ENCODE data around the gene GPR150.
A peak's percentile ranks its signal among the peaks of the same experiment; 100 is the strongest.

GPR150 gene

GRCh38 chr5:95654196-95654595 is 34.3 kb downstream of the GPR150 start:
- DNase-seq (ENCODE audit: low spot score) = no peak
- TF ChIP-seq, protein P1, sequence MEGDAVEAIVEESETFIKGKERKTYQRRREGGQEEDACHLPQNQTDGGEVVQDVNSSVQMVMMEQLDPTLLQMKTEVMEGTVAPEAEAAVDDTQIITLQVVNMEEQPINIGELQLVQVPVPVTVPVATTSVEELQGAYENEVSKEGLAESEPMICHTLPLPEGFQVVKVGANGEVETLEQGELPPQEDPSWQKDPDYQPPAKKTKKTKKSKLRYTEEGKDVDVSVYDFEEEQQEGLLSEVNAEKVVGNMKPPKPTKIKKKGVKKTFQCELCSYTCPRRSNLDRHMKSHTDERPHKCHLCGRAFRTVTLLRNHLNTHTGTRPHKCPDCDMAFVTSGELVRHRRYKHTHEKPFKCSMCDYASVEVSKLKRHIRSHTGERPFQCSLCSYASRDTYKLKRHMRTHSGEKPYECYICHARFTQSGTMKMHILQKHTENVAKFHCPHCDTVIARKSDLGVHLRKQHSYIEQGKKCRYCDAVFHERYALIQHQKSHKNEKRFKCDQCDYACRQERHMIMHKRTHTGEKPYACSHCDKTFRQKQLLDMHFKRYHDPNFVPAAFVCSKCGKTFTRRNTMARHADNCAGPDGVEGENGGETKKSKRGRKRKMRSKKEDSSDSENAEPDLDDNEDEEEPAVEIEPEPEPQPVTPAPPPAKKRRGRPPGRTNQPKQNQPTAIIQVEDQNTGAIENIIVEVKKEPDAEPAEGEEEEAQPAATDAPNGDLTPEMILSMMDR (IDR thresholded peaks at IDR 0.05; ENCODE audit: extremely low read depth, missing control alignments) = no peak

DNA sequence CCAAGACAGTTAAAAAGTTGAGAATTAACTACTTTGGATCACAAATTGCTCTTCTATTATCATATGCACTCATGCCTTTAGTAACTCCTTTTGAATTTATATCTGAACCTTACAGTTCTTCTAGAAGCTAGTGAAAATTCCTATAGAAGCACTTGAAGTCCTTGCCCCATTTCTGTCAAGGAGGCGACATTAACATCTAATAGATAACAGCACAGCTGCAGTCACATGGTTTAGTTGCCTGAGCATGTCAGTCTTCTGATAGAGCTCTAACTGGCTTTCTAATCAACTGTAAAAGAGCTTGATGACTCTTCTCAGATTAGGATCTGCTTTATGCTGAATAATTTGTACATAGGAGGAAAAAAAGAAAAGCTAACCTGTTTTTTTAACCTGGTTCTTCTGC is 35.7 kb downstream of the GPR150 start:
- TF ChIP-seq, protein P1 (IDR thresholded peaks at IDR 0.05; ENCODE audit: extremely low read depth, missing control alignments) = no peak
- DNase-seq (ENCODE audit: low spot score) = no peak

GRCh38 chr5:95660060-95660459 is 40.2 kb downstream of the GPR150 start:
- no peak for DNase-seq (ENCODE audit: low spot score)
- TF ChIP-seq, protein P1 (IDR thresholded peaks at IDR 0.05; ENCODE audit: extremely low read depth, missing control alignments) = no peak

- TF ChIP-seq, protein P1 (IDR thresholded peaks at IDR 0.05; ENCODE audit: extremely low read depth, missing control alignments) = no peak
- no peak for DNase-seq (ENCODE audit: low spot score)
Observed at GRCh38 chr5:95662946-95663345, 43.1 kb downstream of the GPR150 start.

DNA sequence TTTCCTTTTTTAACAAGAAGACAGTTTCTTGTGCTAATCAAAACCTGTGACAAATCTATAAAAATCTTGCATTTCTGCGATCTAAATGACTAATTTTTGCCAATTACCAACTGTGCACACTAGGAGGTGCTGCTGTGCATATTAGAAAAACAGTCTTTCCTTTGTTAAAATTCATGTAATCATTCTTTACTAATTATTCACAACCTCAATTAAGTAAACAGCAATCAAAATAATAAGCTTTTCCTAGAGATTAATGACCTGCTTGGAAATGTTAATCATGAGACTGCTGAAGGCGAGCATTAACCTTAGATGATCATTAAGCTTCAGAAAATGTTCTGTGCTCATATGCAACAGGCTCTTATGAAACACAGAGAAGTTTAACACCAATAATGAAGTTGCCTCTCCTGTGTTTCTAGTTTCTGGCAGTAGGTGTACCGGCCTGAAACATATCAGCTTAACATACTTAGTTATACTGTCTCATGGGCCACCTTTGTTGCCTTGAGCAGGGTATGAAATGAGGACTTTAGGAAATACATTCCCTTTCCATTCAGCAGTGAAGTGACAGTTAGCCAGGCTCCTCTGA is 44.4 kb downstream of the GPR150 start:
- peak; percentile 32 for DNase-seq (ENCODE audit: low spot score)
- TF ChIP-seq, protein P1 (IDR thresholded peaks at IDR 0.05; ENCODE audit: extremely low read depth, missing control alignments) = peak; percentile 80

DNA sequence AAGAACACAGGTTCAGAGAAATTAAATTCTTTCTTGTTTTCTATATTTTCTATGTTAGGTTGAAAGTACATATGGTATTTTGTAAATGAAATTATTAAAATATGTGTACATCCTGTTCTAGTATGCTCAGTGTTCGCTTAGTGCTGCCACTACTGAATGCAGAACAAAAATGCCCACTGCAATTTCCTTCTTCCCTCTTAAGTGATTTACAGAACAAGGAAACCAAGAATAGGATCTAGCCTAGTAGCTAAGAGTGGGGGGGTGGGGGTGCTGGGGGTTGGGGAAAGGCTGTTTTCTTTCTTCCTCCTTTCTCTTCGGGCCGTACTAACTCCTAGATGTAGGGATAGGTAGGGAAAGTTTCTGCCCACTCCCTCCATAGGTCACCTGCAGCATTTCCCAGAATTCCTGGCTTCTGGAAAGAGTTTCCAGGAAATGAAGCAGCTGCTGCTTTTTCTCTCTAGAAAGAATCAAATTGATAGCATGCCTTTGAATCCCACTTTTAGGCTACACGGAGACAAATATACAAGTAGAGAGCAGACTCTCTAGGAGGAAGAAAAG is 47.3 kb downstream of the GPR150 start:
- TF ChIP-seq, protein P1 (IDR thresholded peaks at IDR 0.05; ENCODE audit: extremely low read depth, missing control alignments) = no peak

DNA sequence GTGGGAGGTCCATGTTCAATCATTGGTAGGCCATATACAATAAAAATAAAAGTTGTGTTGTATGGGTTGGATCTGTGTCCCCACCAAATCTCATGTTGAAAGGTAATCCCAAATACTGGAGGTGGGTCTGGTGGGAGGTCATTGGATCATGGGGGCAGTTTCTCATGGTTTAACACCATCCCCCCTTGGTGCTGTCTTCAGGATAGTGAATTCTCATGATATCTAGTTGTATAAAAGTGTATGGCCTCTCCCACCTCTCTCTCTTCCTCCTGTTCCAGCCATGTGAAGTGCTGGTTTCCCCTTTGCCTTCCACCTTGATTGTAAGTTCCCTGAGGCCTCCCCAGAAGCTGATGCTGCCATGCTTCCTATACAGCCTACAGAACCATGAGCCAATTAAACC is 47.8 kb downstream of the GPR150 start:
- TF ChIP-seq, protein P1 (IDR thresholded peaks at IDR 0.05; ENCODE audit: extremely low read depth, missing control alignments) = no peak
- DNase-seq (ENCODE audit: low spot score) = no peak

More for the DNA sequence above, 47.3 kb downstream of the GPR150 start:
- no peak for DNase-seq (ENCODE audit: low spot score)
